Neuronal stem cell (in vitro differentiated cells): ENCODE measurements around the gene PRPF38A.

Experiments used
- DNase-seq: peaks from one replicate; pipeline ENCODE4 v3.0.0-alpha.2; 2013; ENCODE audit warnings: low spot score
- H2AFZ ChIP-seq: one replicate; pipeline ENCODE4 v1.6.1; 2013; ENCODE audit warnings: mild to moderate bottlenecking, low read length, inconsistent platforms
- H2AK5ac ChIP-seq: 2 replicates; pipeline ENCODE4 v1.6.1; 2013; ENCODE audit warnings: low read depth, mild to moderate bottlenecking, inconsistent platforms, low read length, moderate library complexity, mixed read lengths
- H2BK120ac ChIP-seq: 2 replicates; pipeline ENCODE4 v1.6.1; 2013; ENCODE audit warnings: low read depth, mild to moderate bottlenecking, inconsistent platforms, low read length, moderate library complexity, mixed read lengths
- H2BK12ac ChIP-seq: one replicate; pipeline ENCODE4 v1.6.1; 2013; ENCODE audit warnings: low read length, inconsistent platforms
- H2BK15ac ChIP-seq: 2 replicates; pipeline ENCODE4 v1.6.1; 2013; ENCODE audit warnings: mild to moderate bottlenecking, low read length, inconsistent platforms, mixed read lengths
- H2BK5ac ChIP-seq: one replicate; pipeline ENCODE4 v1.6.1; 2013; ENCODE audit warnings: inconsistent platforms, mild to moderate bottlenecking, low read length, moderate library complexity
- H3K14ac ChIP-seq: one replicate; pipeline ENCODE4 v1.6.1; 2013; ENCODE audit warnings: low read length, inconsistent platforms
- H3K18ac ChIP-seq: 2 replicates; pipeline ENCODE4 v1.6.1; 2013; ENCODE audit warnings: low read length, inconsistent platforms
- H3K23ac ChIP-seq: 2 replicates; pipeline ENCODE4 v1.6.1; 2013; ENCODE audit warnings: low read depth, mild to moderate bottlenecking, mixed read lengths, low read length, inconsistent platforms; ENCODE audit not compliant: poor library complexity
- H3K27ac ChIP-seq: replicated peaks from 3 replicates; pipeline ENCODE4 v1.5.1; 2013; ENCODE audit warnings: low read length, inconsistent platforms
- H3K27me3 ChIP-seq, 3 experiments: 2 replicates each; pipeline ENCODE4 v1.6.1; 2013; ENCODE audit warnings: low read length in 3 of 3, mild to moderate bottlenecking in 2 of 3, inconsistent platforms in 1 of 3, low read depth in 1 of 3, mixed read lengths in 1 of 3, moderate library complexity in 1 of 3; ENCODE audit not compliant: control insufficient read depth in 3 of 3, insufficient read depth in 3 of 3
- H3K36me3 ChIP-seq, 2 donors: replicated peaks in 1 of 2; 2 replicates each; pipeline ENCODE4 v1.6.1; 2013; ENCODE audit warnings: low read length in 2 of 2; ENCODE audit not compliant: control insufficient read depth in 2 of 2, insufficient read depth in 2 of 2
- H3K4ac ChIP-seq: 2 replicates; pipeline ENCODE4 v1.6.1; 2013; ENCODE audit warnings: inconsistent platforms, mild to moderate bottlenecking, low read length, moderate library complexity
- H3K4me1 ChIP-seq, 2 donors: 1 replicate in 1 of 2; 2 replicates in 1 of 2; pipeline ENCODE4 v1.6.1; 2013; ENCODE audit warnings: low read length in 2 of 2, low read depth in 1 of 2; ENCODE audit not compliant: control insufficient read depth in 2 of 2, insufficient read depth in 1 of 2
- H3K4me2 ChIP-seq: one replicate; pipeline ENCODE4 v1.6.1; 2013; ENCODE audit warnings: mild to moderate bottlenecking, low read length, inconsistent platforms; ENCODE audit not compliant: insufficient read depth, poor library complexity, severe bottlenecking
- H3K4me3 ChIP-seq, 2 donors: 2 replicates each; pipeline ENCODE4 v1.5.1; 2013; ENCODE audit warnings: low read length in 2 of 2, mild to moderate bottlenecking in 2 of 2, inconsistent platforms in 1 of 2, moderate library complexity in 1 of 2
- H3K79me1 ChIP-seq: one replicate; pipeline ENCODE4 v1.6.1; 2013; ENCODE audit warnings: low read depth, mild to moderate bottlenecking, inconsistent platforms, low read length, moderate library complexity
- H3K9ac ChIP-seq: one replicate; pipeline ENCODE4 v1.6.1; 2013; ENCODE audit warnings: mild to moderate bottlenecking, low read depth, low read length, inconsistent platforms; ENCODE audit not compliant: poor library complexity
- H3K9me3 ChIP-seq, 2 donors: replicated peaks in 1 of 2; 2 replicates each; pipeline versions ENCODE3 to v1.6.1; 2013; ENCODE audit warnings: low read length in 2 of 2, mild to moderate bottlenecking in 2 of 2, inconsistent platforms in 1 of 2, low read depth in 1 of 2, mixed read lengths in 1 of 2, moderate library complexity in 1 of 2; ENCODE audit not compliant: control insufficient read depth in 2 of 2, insufficient read depth in 1 of 2
- H4K8ac ChIP-seq: one replicate; pipeline ENCODE4 v1.6.1; 2013; ENCODE audit warnings: low read depth, mild to moderate bottlenecking, inconsistent platforms, low read length, moderate library complexity
- H4K91ac ChIP-seq: one replicate; pipeline ENCODE4 v1.6.1; 2013; ENCODE audit warnings: low read length, low read depth, mild to moderate bottlenecking, inconsistent platforms; ENCODE audit not compliant: poor library complexity
- WGBS, 2 donors: extraction: QIAGEN DNeasy Blood & Tissue Kit; methylation state at CpG; one replicate each; pipeline ENCODE4 v1.1.7; 2013; ENCODE audit warnings: missing lambda C conversion rate in 2 of 2, mixed read lengths in 1 of 2; ENCODE audit not compliant: insufficient read length in 2 of 2, insufficient replicate concordance in 1 of 2; ENCODE audit errors: extremely low coverage in 2 of 2; 5-methylcytosine and 5-hydroxymethylcytosine counted together

The PRPF38A gene

DNA sequence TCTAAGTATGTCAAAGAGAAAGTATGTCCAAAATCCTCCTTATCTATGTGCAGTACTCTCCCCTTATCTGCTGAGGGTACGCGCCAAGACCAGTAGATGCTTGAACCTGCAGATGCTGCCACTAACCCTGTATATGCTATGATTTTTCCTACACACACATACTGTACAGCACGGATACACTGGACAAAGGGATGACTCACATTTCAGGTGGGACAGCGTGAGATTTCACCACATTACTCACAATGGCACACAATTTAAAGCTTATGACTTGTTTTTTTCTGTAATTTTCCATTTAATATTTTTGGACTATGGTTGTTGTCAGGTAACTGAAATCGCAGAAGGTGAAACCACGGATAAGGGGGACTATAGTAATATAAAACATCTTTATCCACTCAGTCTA lies 4.3 kb upstream of the PRPF38A start:
- Histone ChIP-seq H2AFZ (no peak overlapping the region), H3K4me3 (no peak overlapping the region), H3K79me1 (peaks cover 2% of the 10 kb centered on the region), H3K23ac (no peak overlapping the region), H4K8ac (no peak overlapping the region), H3K9me3 (peaks cover 0 to 2% of the 10 kb centered on the region in 2 donors), H2BK5ac (no peak overlapping the region), H3K27ac (no peak overlapping the region), H2AK5ac (no peak overlapping the region), H3K4me2 (no peak overlapping the region), H2BK12ac (no peak overlapping the region), H3K14ac (no peak overlapping the region), H3K18ac (no peak overlapping the region), H3K4me1 (peaks cover 0 to 4% of the 10 kb centered on the region in 2 donors), H4K91ac (no peak overlapping the region), H2BK15ac (no peak overlapping the region), H2BK120ac (no peak overlapping the region), H3K36me3 (peaks cover 42 to 72% of the 10 kb centered on the region in 2 donors), H3K27me3 (no peaks in the 10 kb centered on the region), H3K4ac (no peak overlapping the region), H3K9ac (no peak overlapping the region)
- WGBS, 2 donors: no CpG with 5 or more reads among the region's 6 CpGs
- no peak for DNase-seq

GRCh38 chr1:52402860-52403240 lies 1.6 kb upstream of the PRPF38A start:
- Histone ChIP-seq H3K4me1 (peaks cover 1 to 8% of the 10 kb centered on the region in 2 donors), H3K27ac (no peak overlapping the region), H3K14ac (no peak overlapping the region), H2BK12ac (no peak overlapping the region), H3K9ac (no peak overlapping the region), H3K36me3 (peaks cover 20 to 67% of the 10 kb centered on the region in 2 donors), H3K4me2 (no peak overlapping the region), H3K9me3 (peaks cover 0 to 2% of the 10 kb centered on the region in 2 donors), H2AK5ac (no peak overlapping the region), H3K79me1 (peaks cover 2% of the 10 kb centered on the region), H3K27me3 (no peaks in the 10 kb centered on the region), H3K23ac (no peak overlapping the region), H3K18ac (no peak overlapping the region), H4K8ac (no peak overlapping the region), H2BK120ac (no peak overlapping the region), H2BK5ac (no peak overlapping the region), H2BK15ac (no peak overlapping the region), H2AFZ (no peak overlapping the region), H3K4me3 (peak overlapping the region in 1 of 2 donors; percentile 87), H3K4ac (no peak overlapping the region), H4K91ac (no peak overlapping the region)
- WGBS, 2 donors: no CpG with 5 or more reads among the region's 3 CpGs
- no peak for DNase-seq

DNA sequence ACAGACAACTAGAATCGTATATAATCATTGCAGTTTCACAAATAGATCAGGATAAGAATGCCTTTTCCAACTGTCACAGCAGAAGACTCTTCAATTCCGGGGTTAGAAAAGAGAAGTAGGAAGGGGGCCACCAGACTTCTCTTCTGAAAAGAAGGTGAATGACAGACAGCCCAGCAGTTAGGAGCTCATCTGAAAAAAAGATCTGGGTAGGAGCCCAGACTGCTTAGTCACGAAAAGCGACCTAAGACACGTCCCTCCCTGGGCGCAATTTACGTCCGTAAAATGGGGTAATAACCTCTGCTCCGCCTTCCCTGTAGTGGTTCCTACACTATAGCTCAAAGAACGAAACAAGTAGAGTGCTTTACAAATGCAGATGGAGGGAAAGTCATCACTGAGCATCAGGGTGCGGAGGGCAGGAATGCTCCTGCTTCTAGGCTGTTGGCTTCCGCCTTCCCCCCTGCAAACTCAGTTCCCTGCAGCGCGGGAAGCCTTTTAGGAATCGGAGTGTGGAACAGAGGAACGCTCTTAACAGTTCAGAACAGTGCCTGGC lies 761 bp upstream of the PRPF38A start:
- peak overlapping the region; percentile 22 for H3K14ac ChIP-seq
- H3K18ac ChIP-seq: peak overlapping the region; percentile 93
- peak overlapping the region; percentile 90 for H2AFZ ChIP-seq
- H3K9me3 ChIP-seq: peaks cover 0 to 2% of the 10 kb centered on the region in 2 donors
- no CpG with 5 or more reads among the region's 16 CpGs for WGBS, 2 donors
- no peak overlapping the region for H2AK5ac ChIP-seq
- peak overlapping the region; percentile 8 for H3K23ac ChIP-seq
- H3K4me1 ChIP-seq: peaks cover 1 to 8% of the 10 kb centered on the region in 2 donors
- peak; percentile 26 for DNase-seq
- H3K36me3 ChIP-seq: peaks cover 25 to 70% of the 10 kb centered on the region in 2 donors
- H4K8ac ChIP-seq: no peak overlapping the region
- H3K79me1 ChIP-seq: peaks cover 2% of the 10 kb centered on the region
- no peak overlapping the region for H2BK12ac ChIP-seq
- H2BK15ac ChIP-seq: no peak overlapping the region
- H3K9ac ChIP-seq: peak overlapping the region; percentile 81
- no peaks in the 10 kb centered on the region for H3K27me3 ChIP-seq
- H3K27ac ChIP-seq: peak overlapping the region; percentile 68
- H3K4me3 ChIP-seq: peak overlapping the region; percentile 83 to 87
- H4K91ac ChIP-seq: no peak overlapping the region
- no peak overlapping the region for H3K4ac ChIP-seq
- H3K4me2 ChIP-seq: peak overlapping the region; percentile 65
- no peak overlapping the region for H2BK5ac ChIP-seq
- no peak overlapping the region for H2BK120ac ChIP-seq

- peak overlapping the region; percentile 68 for H3K9ac ChIP-seq
These were observed 555 bp downstream of the PRPF38A start for GRCh38 chr1:52404975-52405338.

More at GRCh38 chr1:52404975-52405338, 555 bp downstream of the PRPF38A start:
- Histone ChIP-seq H4K8ac (no peak overlapping the region), H3K27ac (peak overlapping the region; percentile 52), H2AFZ (peak overlapping the region; percentile 90), H2BK15ac (no peak overlapping the region), H3K18ac (no peak overlapping the region), H2AK5ac (no peak overlapping the region), H3K4me2 (peak overlapping the region; percentile 56), H2BK5ac (no peak overlapping the region), H3K9me3 (peaks cover 0 to 2% of the 10 kb centered on the region in 2 donors), H3K36me3 (peaks cover 23 to 73% of the 10 kb centered on the region in 2 donors), H3K4ac (no peak overlapping the region), H3K27me3 (no peaks in the 10 kb centered on the region), H3K23ac (no peak overlapping the region), H4K91ac (no peak overlapping the region), H3K4me1 (peaks cover 1 to 8% of the 10 kb centered on the region in 2 donors), H2BK120ac (no peak overlapping the region), H3K79me1 (peaks cover 2% of the 10 kb centered on the region), H2BK12ac (no peak overlapping the region), H3K4me3 (peak overlapping the region; percentile 81 to 87), H3K14ac (no peak overlapping the region)
- WGBS, 2 donors: no CpG with 5 or more reads among the region's 8 CpGs
- DNase-seq: no peak
